DND-41 (cell line): ENCODE data around the gene HNRNPA2B1.
A peak's percentile ranks its signal among the peaks of the same experiment; 100 is the strongest.

Experiments
- ATAC-seq: fragments of 200-7000 bp; cut with Tn5 transposase; 3 replicates; pipeline ENCODE4 v1.9.1; 2021; ENCODE audit warnings: low read depth; ENCODE audit not compliant: insufficient read depth
- DNase-seq: peaks from one replicate; pipeline ENCODE4 v3.0.0-alpha.2; 2020
- H2AFZ ChIP-seq: 2 replicates; pipeline ENCODE4 v1.6.0; 2012; ENCODE audit warnings: low read depth, low read length
- H3K27ac ChIP-seq: 2 replicates; pipeline ENCODE4 v1.5.1; 2012; ENCODE audit warnings: low read length, inconsistent platforms
- H3K27me3 ChIP-seq: fragments of 200-600 bp; sonication (generic); 2 replicates; pipeline ENCODE4 v1.6.0; 2012; ENCODE audit warnings: low read length, mild to moderate bottlenecking, inconsistent platforms; ENCODE audit not compliant: insufficient read depth, poor library complexity
- H3K36me3 ChIP-seq: 2 replicates; pipeline ENCODE4 v1.5.1; 2012; ENCODE audit warnings: low read length, inconsistent platforms; ENCODE audit not compliant: insufficient read depth
- H3K4me1 ChIP-seq: 2 replicates; pipeline ENCODE4 v1.5.1; 2012; ENCODE audit warnings: mild to moderate bottlenecking, low read length; ENCODE audit not compliant: insufficient read depth
- H3K4me2 ChIP-seq: 2 replicates; pipeline ENCODE4 v1.6.0; 2012; ENCODE audit warnings: mild to moderate bottlenecking, moderate library complexity, low read length, inconsistent platforms; ENCODE audit not compliant: insufficient read depth
- H3K4me3 ChIP-seq, 2 experiments: fragments of 200-600 bp in 1 of 2; shearing (Covaris generic) in 1 of 2; 2 replicates each; pipeline ENCODE4 v1.5.1; 2012 to 2016; ENCODE audit warnings: inconsistent platforms in 2 of 2, low read length in 2 of 2, mild to moderate bottlenecking in 2 of 2, low read depth in 1 of 2, moderate library complexity in 1 of 2
- H3K79me2 ChIP-seq: 2 replicates; pipeline ENCODE4 v1.6.0; 2012; ENCODE audit warnings: low read length, inconsistent platforms; ENCODE audit not compliant: insufficient read depth
- H3K9ac ChIP-seq: 2 replicates; pipeline ENCODE4 v1.6.0; 2012; ENCODE audit warnings: low read depth, mild to moderate bottlenecking, inconsistent platforms, low read length, moderate library complexity
- H3K9me3 ChIP-seq: 2 replicates; pipeline ENCODE4 v1.5.1; 2012; ENCODE audit warnings: low read length, moderate library complexity, mild to moderate bottlenecking, inconsistent platforms; ENCODE audit not compliant: insufficient read depth, severe bottlenecking
- H4K20me1 ChIP-seq: 2 replicates; pipeline ENCODE4 v1.6.0; 2012; ENCODE audit warnings: low read length; ENCODE audit not compliant: insufficient read depth
- EZH2 ChIP-seq: IDR thresholded peaks from 3 replicates; pipeline ENCODE4 v1.6.1; 2012; ENCODE audit warnings: borderline replicate concordance, low read depth, mild to moderate bottlenecking, moderate library complexity, low read length, inconsistent platforms; ENCODE audit not compliant: severe bottlenecking
- TF ChIP-seq, protein P1 (sequence below): IDR thresholded peaks from 2 replicates; pipeline ENCODE4 v1.5.1; 2012; ENCODE audit warnings: borderline replicate concordance, low read length, moderate library complexity, mild to moderate bottlenecking; ENCODE audit not compliant: poor library complexity, severe bottlenecking; ENCODE audit errors: extremely low read depth

HNRNPA2B1 gene

DNA sequence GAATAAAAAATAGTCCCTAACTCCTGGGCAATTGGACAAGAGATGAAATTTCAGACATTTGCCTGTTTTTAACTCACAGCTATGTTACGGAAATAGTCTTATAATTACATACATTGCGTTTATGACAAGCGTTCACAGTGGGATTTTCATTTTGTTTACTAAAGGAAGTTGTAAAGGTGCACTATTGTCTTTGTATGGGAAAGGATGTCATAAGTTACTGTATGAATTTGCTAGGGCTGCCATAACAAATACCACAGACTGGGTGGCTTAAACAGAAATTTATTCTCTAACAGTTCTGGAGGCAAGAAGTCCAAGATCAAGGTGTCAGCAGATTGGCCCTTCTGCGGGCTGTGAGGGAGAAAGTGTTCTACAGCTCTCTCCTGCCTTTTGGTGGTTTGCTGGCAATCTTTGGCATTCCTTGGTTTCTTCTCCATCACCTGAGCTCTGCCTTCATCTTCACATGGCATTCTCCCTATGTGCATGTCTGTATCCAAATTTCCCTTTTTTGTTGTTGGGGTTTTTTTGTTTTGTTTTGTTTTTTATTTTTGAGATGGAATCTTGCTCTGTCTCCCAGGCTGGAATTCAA, 42.9 kb downstream of the HNRNPA2B1 start:
- no peak for DNase-seq
- Histone ChIP-seq H3K9ac (no peak overlapping the region), H2AFZ (no peak overlapping the region), H3K27me3 (no peaks in the 10 kb centered on the region), H3K9me3 (no peaks in the 10 kb centered on the region), H3K36me3 (no peaks in the 10 kb centered on the region), H3K27ac (no peak overlapping the region), H3K4me1 (peaks cover 23% of the 10 kb centered on the region), H3K79me2 (no peaks in the 10 kb centered on the region), H3K4me2 (no peak overlapping the region), H3K4me3 (no peak overlapping the region), H4K20me1 (no peaks in the 10 kb centered on the region)
- ATAC-seq, result no peak
- TF ChIP-seq EZH2, result no peak
- TF ChIP-seq, protein P1, sequence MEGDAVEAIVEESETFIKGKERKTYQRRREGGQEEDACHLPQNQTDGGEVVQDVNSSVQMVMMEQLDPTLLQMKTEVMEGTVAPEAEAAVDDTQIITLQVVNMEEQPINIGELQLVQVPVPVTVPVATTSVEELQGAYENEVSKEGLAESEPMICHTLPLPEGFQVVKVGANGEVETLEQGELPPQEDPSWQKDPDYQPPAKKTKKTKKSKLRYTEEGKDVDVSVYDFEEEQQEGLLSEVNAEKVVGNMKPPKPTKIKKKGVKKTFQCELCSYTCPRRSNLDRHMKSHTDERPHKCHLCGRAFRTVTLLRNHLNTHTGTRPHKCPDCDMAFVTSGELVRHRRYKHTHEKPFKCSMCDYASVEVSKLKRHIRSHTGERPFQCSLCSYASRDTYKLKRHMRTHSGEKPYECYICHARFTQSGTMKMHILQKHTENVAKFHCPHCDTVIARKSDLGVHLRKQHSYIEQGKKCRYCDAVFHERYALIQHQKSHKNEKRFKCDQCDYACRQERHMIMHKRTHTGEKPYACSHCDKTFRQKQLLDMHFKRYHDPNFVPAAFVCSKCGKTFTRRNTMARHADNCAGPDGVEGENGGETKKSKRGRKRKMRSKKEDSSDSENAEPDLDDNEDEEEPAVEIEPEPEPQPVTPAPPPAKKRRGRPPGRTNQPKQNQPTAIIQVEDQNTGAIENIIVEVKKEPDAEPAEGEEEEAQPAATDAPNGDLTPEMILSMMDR, result no peak

DNA sequence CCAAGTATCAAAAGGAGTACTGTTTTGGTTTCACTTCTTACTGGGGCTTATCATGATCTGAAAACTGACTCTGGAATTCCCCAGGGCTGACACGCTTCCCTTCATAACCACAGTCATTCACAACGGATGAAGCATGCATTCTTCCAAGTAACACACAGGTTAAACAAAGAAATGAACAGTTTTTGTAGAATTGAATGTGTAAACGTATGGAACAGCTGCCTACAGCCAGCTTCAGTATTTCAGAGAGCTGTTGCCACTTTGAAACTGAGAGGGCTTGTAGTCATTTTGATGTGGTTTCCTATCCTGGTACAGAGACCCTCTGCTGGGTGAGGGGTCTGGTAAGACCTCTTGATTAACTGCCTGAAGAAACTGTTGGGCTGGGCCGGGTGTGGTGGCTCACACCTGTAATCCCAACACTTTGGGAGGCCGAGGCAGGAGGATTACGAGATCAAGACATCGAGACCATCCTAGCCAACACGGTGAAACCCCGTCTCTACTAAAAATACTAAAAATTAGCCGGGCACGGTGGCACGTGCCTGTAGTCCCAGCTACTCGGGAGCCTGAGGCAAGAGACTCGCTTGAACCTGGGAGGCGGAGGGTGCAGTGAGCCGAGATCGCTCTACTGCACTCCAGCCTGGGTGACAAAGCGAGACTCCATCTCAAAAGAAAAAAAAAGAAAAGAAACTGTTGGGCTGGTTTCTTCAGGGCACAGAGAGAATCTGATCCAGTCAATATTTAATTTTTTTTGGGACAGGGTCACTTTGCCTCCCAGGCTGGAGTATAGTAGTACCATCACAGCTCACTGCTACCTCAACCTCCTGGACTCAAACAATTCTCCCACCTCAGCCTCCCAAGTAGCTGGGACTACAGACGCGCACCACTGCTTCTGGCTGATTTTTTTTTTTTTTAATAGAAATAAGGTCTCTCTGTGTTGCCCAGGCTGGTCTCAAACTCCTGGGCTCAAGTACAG, 43.8 kb downstream of the HNRNPA2B1 start:
- Histone ChIP-seq H4K20me1 (no peaks in the 10 kb centered on the region), H2AFZ (no peak overlapping the region), H3K4me3 (peak overlapping the region in 1 of 2 experiments; percentile 17; a peak in 1 of 4 replicates), H3K79me2 (no peaks in the 10 kb centered on the region), H3K9ac (peak overlapping the region; percentile 13; the same call in 1 of the 2 replicates), H3K36me3 (no peaks in the 10 kb centered on the region), H3K27me3 (no peaks in the 10 kb centered on the region), H3K4me2 (peak overlapping the region; percentile 51), H3K9me3 (no peaks in the 10 kb centered on the region), H3K4me1 (peaks cover 23% of the 10 kb centered on the region), H3K27ac (peak overlapping the region; percentile 49)
- ATAC-seq, result peak; percentile 88
- peak; percentile 59 for DNase-seq
- TF ChIP-seq, protein P1, result no peak
- no peak for TF ChIP-seq EZH2

DNA sequence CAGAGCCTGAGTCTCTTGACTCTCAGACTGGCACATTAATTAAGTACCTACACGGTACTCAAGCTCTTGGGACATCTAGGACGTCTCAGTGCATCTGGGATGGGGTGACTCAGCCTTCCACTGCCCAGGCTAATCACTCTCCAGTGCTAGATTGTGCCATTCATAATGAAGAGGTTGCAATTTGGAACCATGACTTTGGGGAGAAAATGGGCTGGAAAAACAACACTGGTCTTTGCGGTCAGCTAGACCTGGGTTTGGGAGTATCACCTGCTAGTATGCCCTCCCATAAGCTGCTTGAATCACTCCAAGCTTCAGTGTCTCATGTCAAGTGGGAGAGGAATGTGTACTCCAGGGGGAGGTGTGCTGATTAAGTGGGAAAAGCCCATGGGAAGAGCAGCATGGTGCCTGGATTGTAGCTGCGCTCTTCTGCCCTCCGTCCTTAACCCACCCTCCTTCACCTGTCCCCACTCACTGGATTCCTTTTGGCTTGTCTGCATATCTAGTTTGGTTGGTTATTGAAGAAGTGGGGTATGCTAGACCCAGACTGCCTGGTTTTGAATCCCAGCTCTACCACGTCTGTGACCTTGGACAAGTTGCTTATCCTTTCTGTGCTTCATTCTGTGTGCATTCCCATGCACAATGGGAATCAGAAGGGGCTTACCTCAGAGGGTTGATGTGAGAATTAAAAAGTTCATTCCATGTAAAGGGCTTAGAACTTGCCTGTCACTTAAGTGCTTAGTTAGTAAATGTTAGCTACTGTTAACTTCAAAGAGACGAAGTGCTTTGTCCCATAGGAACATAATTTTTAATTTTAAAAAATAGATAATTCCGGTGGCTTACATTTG, 44.8 kb downstream of the HNRNPA2B1 start:
- 0 out of 3 replicates have a peak, but pooled peaks have one; percentile 13 for ATAC-seq
- no peaks in the 10 kb centered on the region for H3K27me3 ChIP-seq
- peak overlapping the region in 1 of 2 experiments; percentile 7; a peak in 1 of 4 replicates for H3K4me3 ChIP-seq
- H2AFZ ChIP-seq, result no peak overlapping the region
- H4K20me1 ChIP-seq, result no peaks in the 10 kb centered on the region
- H3K79me2 ChIP-seq, result no peaks in the 10 kb centered on the region
- H3K4me2 ChIP-seq, result peak overlapping the region; percentile 51
- peak overlapping the region; percentile 4; the same call in 1 of the 2 replicates for H3K27ac ChIP-seq
- DNase-seq, result no peak
- peaks cover 23% of the 10 kb centered on the region for H3K4me1 ChIP-seq
- H3K9me3 ChIP-seq, result no peaks in the 10 kb centered on the region
- TF ChIP-seq, protein P1, result no peak
- no peak for TF ChIP-seq EZH2
- H3K9ac ChIP-seq, result no peak overlapping the region
- H3K36me3 ChIP-seq, result no peaks in the 10 kb centered on the region
